HepG2 (cell line): ENCODE results near the gene MOCS2. TPM values are rescaled to one million over a fixed set of nuclear protein-coding genes. Genes with fewer than 3 reads are reported as not detected.

Source experiments
- FIP1L1 ChIP-seq: fragments of 200-400 bp; formaldehyde crosslinking; IDR thresholded peaks from 2 replicates; pipeline ENCODE4 v1.6.1; 2018; ENCODE audit warnings: low read depth, mild to moderate bottlenecking, low read length, moderate library complexity, borderline replicate concordance; ENCODE audit not compliant: insufficient read depth
- U2AF2 ChIP-seq: fragments of 200-400 bp; formaldehyde crosslinking; IDR thresholded peaks from 2 replicates; pipeline ENCODE4 v1.6.1; 2017; ENCODE audit warnings: low read depth, mild to moderate bottlenecking, low read length
- ZEB1 ChIP-seq: IDR thresholded peaks from 2 replicates; pipeline ENCODE4 v1.6.1; 2012; ENCODE audit warnings: mild to moderate bottlenecking, low read depth, inconsistent platforms; ENCODE audit not compliant: insufficient replicate concordance
- ZNF232 ChIP-seq: sonication (generic); formaldehyde crosslinking; IDR thresholded peaks from 2 replicates; pipeline ENCODE4 v1.4.0; 2020; ENCODE audit warnings: missing genetic modification reagents, borderline replicate concordance
- ZNF484 ChIP-seq: sonication (generic); formaldehyde crosslinking; IDR thresholded peaks from 2 replicates; pipeline ENCODE4 v1.5.1; 2020; ENCODE audit warnings: mild to moderate bottlenecking, low read depth, missing genetic modification reagents, borderline replicate concordance
- ZSCAN21 ChIP-seq: sonication (generic); formaldehyde crosslinking; IDR thresholded peaks from 2 replicates; pipeline ENCODE4 v1.8.0; 2022; ENCODE audit warnings: mild to moderate bottlenecking, missing genetic modification reagents, moderate library complexity, borderline replicate concordance
- ZSCAN22 ChIP-seq: sonication (generic); formaldehyde crosslinking; IDR thresholded peaks from 2 replicates; pipeline ENCODE4 v1.4.0; 2020; ENCODE audit warnings: mild to moderate bottlenecking, missing genetic modification reagents
- polyA plus RNA-seq, 8 experiments: library from polyadenylated mRNA; depleted of rRNA in 3 of 8; stranded (reverse) in 7 of 8; unstranded in 1 of 8; fragments of >200 nt; fragmentation: Illumina TruSeq in 4 of 8; extraction: Trizol in 4 of 8; gene quantifications; 2 replicates each; pipeline versions ENCODE4 v1.2.1 to v1.2.3, GENCODE V29; 2011 to 2016; ENCODE audit warnings: low read depth in 4 of 8, missing spikeins in 1 of 8, mixed read lengths in 1 of 8; ENCODE audit not compliant: insufficient read depth in 1 of 8
- total RNA-seq, 5 experiments: library from RNA; depleted of rRNA; stranded (reverse); fragments of >200 nt; fragmentation: Illumina TruSeq; extraction: Trizol; gene quantifications; 2 replicates each; pipeline ENCODE4 v1.2.3, GENCODE V29; 2016; ENCODE audit warnings: low read depth in 1 of 5
- TF ChIP-seq, protein P1 (sequence below): sonication (generic); formaldehyde crosslinking; IDR thresholded peaks from 2 replicates; pipeline ENCODE4 v1.5.0; 2020; ENCODE audit warnings: mild to moderate bottlenecking, missing genetic modification reagents
- TF ChIP-seq, protein P2 (sequence below): sonication (generic); formaldehyde crosslinking; IDR thresholded peaks from 2 replicates; pipeline ENCODE4 v1.5.1; 2020; ENCODE audit warnings: missing genetic modification reagents, mild to moderate bottlenecking, borderline replicate concordance
- TF ChIP-seq, protein P3 (sequence below): sonication (generic); formaldehyde crosslinking; IDR thresholded peaks from 2 replicates; pipeline ENCODE4 v1.5.0; 2020; ENCODE audit warnings: mild to moderate bottlenecking, missing genetic modification reagents
- TF ChIP-seq, protein P4 (sequence below): sonication (generic); formaldehyde crosslinking; IDR thresholded peaks from 2 replicates; pipeline ENCODE4 v1.4.0; 2020; ENCODE audit warnings: mild to moderate bottlenecking, missing genetic modification reagents
- TF ChIP-seq, protein P5 (sequence below): sonication (generic); formaldehyde crosslinking; IDR thresholded peaks from 2 replicates; pipeline ENCODE4 v1.9.0; 2022; ENCODE audit warnings: low read depth, missing genetic modification reagents

The MOCS2 gene
- total and polyA plus RNA-seq, 2 of the 13 experiments (the other 11 are each of a cell fraction or from before 2014, with no cell fraction given): 19.2 to 41.9 TPM

DNA sequence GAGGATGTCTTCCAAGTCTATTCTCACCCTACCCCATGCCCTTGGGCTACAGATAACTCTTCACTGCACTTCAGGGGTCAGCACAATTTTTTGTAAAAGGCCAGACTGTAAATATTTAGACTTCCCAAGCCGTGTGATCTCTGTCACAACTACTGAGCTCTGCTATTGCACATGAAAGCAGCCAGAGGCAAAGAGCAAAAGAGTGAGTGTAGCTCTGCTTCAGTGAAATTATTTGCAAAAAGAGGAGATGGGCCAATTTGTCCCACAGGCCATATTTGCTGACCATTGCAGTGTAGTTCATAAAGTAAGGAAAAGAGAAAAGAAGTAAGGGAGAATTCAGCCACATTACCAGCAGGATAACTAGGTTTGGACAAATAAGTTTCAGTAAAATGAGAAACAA lies 7.0 kb upstream of the MOCS2 start (continued):
- TF ChIP-seq, protein P1, sequence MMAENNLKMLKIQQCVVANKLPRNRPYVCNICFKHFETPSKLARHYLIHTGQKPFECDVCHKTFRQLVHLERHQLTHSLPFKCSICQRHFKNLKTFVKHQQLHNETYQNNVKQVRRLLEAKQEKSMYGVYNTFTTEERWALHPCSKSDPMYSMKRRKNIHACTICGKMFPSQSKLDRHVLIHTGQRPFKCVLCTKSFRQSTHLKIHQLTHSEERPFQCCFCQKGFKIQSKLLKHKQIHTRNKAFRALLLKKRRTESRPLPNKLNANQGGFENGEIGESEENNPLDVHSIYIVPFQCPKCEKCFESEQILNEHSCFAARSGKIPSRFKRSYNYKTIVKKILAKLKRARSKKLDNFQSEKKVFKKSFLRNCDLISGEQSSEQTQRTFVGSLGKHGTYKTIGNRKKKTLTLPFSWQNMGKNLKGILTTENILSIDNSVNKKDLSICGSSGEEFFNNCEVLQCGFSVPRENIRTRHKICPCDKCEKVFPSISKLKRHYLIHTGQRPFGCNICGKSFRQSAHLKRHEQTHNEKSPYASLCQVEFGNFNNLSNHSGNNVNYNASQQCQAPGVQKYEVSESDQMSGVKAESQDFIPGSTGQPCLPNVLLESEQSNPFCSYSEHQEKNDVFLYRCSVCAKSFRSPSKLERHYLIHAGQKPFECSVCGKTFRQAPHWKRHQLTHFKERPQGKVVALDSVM (CRISPR knock-in tag): no peak
- TF ChIP-seq, protein P2, sequence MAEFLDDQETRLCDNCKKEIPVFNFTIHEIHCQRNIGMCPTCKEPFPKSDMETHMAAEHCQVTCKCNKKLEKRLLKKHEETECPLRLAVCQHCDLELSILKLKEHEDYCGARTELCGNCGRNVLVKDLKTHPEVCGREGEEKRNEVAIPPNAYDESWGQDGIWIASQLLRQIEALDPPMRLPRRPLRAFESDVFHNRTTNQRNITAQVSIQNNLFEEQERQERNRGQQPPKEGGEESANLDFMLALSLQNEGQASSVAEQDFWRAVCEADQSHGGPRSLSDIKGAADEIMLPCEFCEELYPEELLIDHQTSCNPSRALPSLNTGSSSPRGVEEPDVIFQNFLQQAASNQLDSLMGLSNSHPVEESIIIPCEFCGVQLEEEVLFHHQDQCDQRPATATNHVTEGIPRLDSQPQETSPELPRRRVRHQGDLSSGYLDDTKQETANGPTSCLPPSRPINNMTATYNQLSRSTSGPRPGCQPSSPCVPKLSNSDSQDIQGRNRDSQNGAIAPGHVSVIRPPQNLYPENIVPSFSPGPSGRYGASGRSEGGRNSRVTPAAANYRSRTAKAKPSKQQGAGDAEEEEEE (CRISPR knock-in tag): no peak
- TF ChIP-seq U2AF2 (no peak), ZNF232 (CRISPR knock-in tag) (no peak), FIP1L1 (no peak), ZEB1 (no peak), ZSCAN22 (CRISPR knock-in tag) (no peak), ZSCAN21 (no peak), ZNF484 (no peak)
- TF ChIP-seq, protein P3, sequence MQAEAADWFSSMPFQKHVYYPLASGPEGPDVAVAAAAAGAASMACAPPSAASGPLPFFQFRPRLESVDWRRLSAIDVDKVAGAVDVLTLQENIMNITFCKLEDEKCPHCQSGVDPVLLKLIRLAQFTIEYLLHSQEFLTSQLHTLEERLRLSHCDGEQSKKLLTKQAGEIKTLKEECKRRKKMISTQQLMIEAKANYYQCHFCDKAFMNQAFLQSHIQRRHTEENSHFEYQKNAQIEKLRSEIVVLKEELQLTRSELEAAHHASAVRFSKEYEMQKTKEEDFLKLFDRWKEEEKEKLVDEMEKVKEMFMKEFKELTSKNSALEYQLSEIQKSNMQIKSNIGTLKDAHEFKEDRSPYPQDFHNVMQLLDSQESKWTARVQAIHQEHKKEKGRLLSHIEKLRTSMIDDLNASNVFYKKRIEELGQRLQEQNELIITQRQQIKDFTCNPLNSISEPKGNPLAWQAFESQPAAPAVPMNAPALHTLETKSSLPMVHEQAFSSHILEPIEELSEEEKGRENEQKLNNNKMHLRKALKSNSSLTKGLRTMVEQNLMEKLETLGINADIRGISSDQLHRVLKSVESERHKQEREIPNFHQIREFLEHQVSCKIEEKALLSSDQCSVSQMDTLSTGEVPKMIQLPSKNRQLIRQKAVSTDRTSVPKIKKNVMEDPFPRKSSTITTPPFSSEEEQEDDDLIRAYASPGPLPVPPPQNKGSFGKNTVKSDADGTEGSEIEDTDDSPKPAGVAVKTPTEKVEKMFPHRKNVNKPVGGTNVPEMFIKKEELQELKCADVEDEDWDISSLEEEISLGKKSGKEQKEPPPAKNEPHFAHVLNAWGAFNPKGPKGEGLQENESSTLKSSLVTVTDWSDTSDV (CRISPR knock-in tag): no peak
- TF ChIP-seq, protein P4, sequence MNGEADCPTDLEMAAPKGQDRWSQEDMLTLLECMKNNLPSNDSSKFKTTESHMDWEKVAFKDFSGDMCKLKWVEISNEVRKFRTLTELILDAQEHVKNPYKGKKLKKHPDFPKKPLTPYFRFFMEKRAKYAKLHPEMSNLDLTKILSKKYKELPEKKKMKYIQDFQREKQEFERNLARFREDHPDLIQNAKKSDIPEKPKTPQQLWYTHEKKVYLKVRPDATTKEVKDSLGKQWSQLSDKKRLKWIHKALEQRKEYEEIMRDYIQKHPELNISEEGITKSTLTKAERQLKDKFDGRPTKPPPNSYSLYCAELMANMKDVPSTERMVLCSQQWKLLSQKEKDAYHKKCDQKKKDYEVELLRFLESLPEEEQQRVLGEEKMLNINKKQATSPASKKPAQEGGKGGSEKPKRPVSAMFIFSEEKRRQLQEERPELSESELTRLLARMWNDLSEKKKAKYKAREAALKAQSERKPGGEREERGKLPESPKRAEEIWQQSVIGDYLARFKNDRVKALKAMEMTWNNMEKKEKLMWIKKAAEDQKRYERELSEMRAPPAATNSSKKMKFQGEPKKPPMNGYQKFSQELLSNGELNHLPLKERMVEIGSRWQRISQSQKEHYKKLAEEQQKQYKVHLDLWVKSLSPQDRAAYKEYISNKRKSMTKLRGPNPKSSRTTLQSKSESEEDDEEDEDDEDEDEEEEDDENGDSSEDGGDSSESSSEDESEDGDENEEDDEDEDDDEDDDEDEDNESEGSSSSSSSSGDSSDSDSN (CRISPR knock-in tag): no peak
- TF ChIP-seq, protein P5, sequence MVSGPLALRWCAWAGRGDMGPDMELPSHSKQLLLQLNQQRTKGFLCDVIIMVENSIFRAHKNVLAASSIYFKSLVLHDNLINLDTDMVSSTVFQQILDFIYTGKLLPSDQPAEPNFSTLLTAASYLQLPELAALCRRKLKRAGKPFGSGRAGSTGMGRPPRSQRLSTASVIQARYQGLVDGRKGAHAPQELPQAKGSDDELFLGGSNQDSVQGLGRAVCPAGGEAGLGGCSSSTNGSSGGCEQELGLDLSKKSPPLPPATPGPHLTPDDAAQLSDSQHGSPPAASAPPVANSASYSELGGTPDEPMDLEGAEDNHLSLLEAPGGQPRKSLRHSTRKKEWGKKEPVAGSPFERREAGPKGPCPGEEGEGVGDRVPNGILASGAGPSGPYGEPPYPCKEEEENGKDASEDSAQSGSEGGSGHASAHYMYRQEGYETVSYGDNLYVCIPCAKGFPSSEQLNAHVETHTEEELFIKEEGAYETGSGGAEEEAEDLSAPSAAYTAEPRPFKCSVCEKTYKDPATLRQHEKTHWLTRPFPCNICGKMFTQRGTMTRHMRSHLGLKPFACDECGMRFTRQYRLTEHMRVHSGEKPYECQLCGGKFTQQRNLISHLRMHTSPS (CRISPR knock-in tag): no peak
